HepG2 (cell line): ENCODE measurements around the gene KIAA1549. TPM values are rescaled to one million over a fixed set of nuclear protein-coding genes. Genes with fewer than 3 reads are reported as not detected.

Experiments
- ATF2 ChIP-seq: sonication (generic); formaldehyde crosslinking; IDR thresholded peaks from 2 replicates; pipeline ENCODE4 v1.4.0; 2020; ENCODE audit warnings: missing genetic modification reagents
- ATRX ChIP-seq: sonication (generic); formaldehyde crosslinking; IDR thresholded peaks from 2 replicates; pipeline ENCODE4 v1.4.0; 2020; ENCODE audit warnings: missing genetic modification reagents, borderline replicate concordance
- CBX1 ChIP-seq: IDR thresholded peaks from one replicate; pipeline ENCODE4 v1.6.1; 2016; ENCODE audit warnings: antibody characterized with exemption, low read depth
- FOXA3 ChIP-seq: IDR thresholded peaks from 2 replicates; pipeline ENCODE4 v1.6.1; 2016; ENCODE audit warnings: missing genetic modification reagents, missing compliant biosample characterization
- FOXC1 ChIP-seq: sonication (generic); formaldehyde crosslinking; IDR thresholded peaks from 2 replicates; pipeline ENCODE4 v1.8.0; 2022; ENCODE audit warnings: mild to moderate bottlenecking, missing genetic modification reagents, borderline replicate concordance
- KDM4B ChIP-seq: sonication (generic); formaldehyde crosslinking; IDR thresholded peaks from 2 replicates; pipeline ENCODE4 v1.4.0; 2020; ENCODE audit warnings: missing genetic modification reagents
- KDM5A ChIP-seq: fragments of 200-600 bp; sonication (generic); IDR thresholded peaks from 2 replicates; pipeline ENCODE4 v1.7.0; 2018; ENCODE audit warnings: antibody characterized with exemption, mild to moderate bottlenecking, low read length, borderline replicate concordance
- MEIS2 ChIP-seq: sonication (generic); formaldehyde crosslinking; IDR thresholded peaks from 2 replicates; pipeline ENCODE4 v1.9.0; 2021; ENCODE audit warnings: mild to moderate bottlenecking, missing genetic modification reagents
- MZF1 ChIP-seq: sonication (generic); formaldehyde crosslinking; IDR thresholded peaks from 2 replicates; pipeline ENCODE4 v1.8.1; 2023; ENCODE audit warnings: mild to moderate bottlenecking, missing genetic modification reagents, borderline replicate concordance
- NCOA1 ChIP-seq: sonication (generic); formaldehyde crosslinking; IDR thresholded peaks from 2 replicates; pipeline ENCODE4 v1.9.0; 2021; ENCODE audit warnings: missing genetic modification reagents
- NFKB2 ChIP-seq: sonication (generic); formaldehyde crosslinking; IDR thresholded peaks from 2 replicates; pipeline ENCODE4 v1.4.0; 2020; ENCODE audit warnings: missing genetic modification reagents, borderline replicate concordance
- NPAS2 ChIP-seq: sonication (generic); formaldehyde crosslinking; IDR thresholded peaks from 2 replicates; pipeline ENCODE4 v1.8.0; 2022; ENCODE audit warnings: mild to moderate bottlenecking, missing genetic modification reagents, borderline replicate concordance
- PHF21A ChIP-seq: sonication (generic); formaldehyde crosslinking; IDR thresholded peaks from 2 replicates; pipeline ENCODE4 v1.5.0; 2020; ENCODE audit warnings: mild to moderate bottlenecking, missing genetic modification reagents
- SAP130 ChIP-seq: IDR thresholded peaks from 2 replicates; pipeline ENCODE4 v1.6.1; 2016; ENCODE audit warnings: low read depth
- SKI ChIP-seq: fragments of 450-650 bp; IDR thresholded peaks from one replicate; pipeline ENCODE4 v1.6.1; 2018; ENCODE audit warnings: mild to moderate bottlenecking; ENCODE audit not compliant: partially characterized antibody
- SMAD3 ChIP-seq: sonication (generic); formaldehyde crosslinking; IDR thresholded peaks from 2 replicates; pipeline ENCODE4 v1.4.0; 2020; ENCODE audit warnings: missing genetic modification reagents
- SP2 ChIP-seq: sonication (generic); formaldehyde crosslinking; IDR thresholded peaks from 2 replicates; pipeline ENCODE4 v1.5.1; 2020; ENCODE audit warnings: mild to moderate bottlenecking, missing genetic modification reagents
- YEATS2 ChIP-seq: sonication (generic); formaldehyde crosslinking; IDR thresholded peaks from 2 replicates; pipeline ENCODE4 v1.4.0; 2020; ENCODE audit warnings: missing genetic modification reagents, borderline replicate concordance
- ZHX2 ChIP-seq, 2 experiments: sonication (generic) in 1 of 2; formaldehyde crosslinking in 1 of 2; IDR thresholded peaks; 2 replicates each; pipeline versions ENCODE4 v1.6.1 to v1.9.0; 2014 to 2022; ENCODE audit warnings: antibody characterized with exemption in 1 of 2, borderline replicate concordance in 1 of 2, inconsistent platforms in 1 of 2, low read depth in 1 of 2, missing genetic modification reagents in 1 of 2
- ZNF441 ChIP-seq: sonication (generic); formaldehyde crosslinking; IDR thresholded peaks from 2 replicates; pipeline ENCODE4 v1.7.0; 2021; ENCODE audit warnings: missing genetic modification reagents, borderline replicate concordance
- ZNF576 ChIP-seq: sonication (generic); formaldehyde crosslinking; IDR thresholded peaks from 2 replicates; pipeline ENCODE4 v1.4.0; 2020; ENCODE audit warnings: mild to moderate bottlenecking, missing genetic modification reagents
- ZNF598 ChIP-seq: sonication (generic); formaldehyde crosslinking; IDR thresholded peaks from 2 replicates; pipeline ENCODE4 v1.5.1; 2020; ENCODE audit warnings: mild to moderate bottlenecking, missing genetic modification reagents, borderline replicate concordance
- ZNF746 ChIP-seq: sonication (generic); formaldehyde crosslinking; IDR thresholded peaks from 2 replicates; pipeline ENCODE4 v1.8.0; 2022; ENCODE audit warnings: mild to moderate bottlenecking, missing genetic modification reagents
- polyA plus RNA-seq, 8 experiments: library from polyadenylated mRNA; depleted of rRNA in 3 of 8; stranded (reverse) in 7 of 8; unstranded in 1 of 8; fragments of >200 nt; fragmentation: Illumina TruSeq in 4 of 8; extraction: Trizol in 4 of 8; gene quantifications; 2 replicates each; pipeline versions ENCODE4 v1.2.1 to v1.2.3, GENCODE V29; 2011 to 2016; ENCODE audit warnings: low read depth in 4 of 8, missing spikeins in 1 of 8, mixed read lengths in 1 of 8; ENCODE audit not compliant: insufficient read depth in 1 of 8
- total RNA-seq, 5 experiments: library from RNA; depleted of rRNA; stranded (reverse); fragments of >200 nt; fragmentation: Illumina TruSeq; extraction: Trizol; gene quantifications; 2 replicates each; pipeline ENCODE4 v1.2.3, GENCODE V29; 2016; ENCODE audit warnings: low read depth in 1 of 5

The KIAA1549 gene
- total and polyA plus RNA-seq, 2 of the 13 experiments (the other 11 are each of a cell fraction or from before 2014, with no cell fraction given), result 1.1 to 1.8 TPM

- TF ChIP-seq ZHX2 (IDR thresholded peaks at IDR 0.05; ENCODE audit: low read depth) (no peak), ZHX2 (CRISPR knock-in tag; IDR thresholded peaks at IDR 0.05; ENCODE audit: borderline replicate concordance) (no peak), NPAS2 (CRISPR knock-in tag) (no peak), NCOA1 (no peak), ZNF576 (CRISPR knock-in tag) (no peak), FOXA3 (CRISPR knock-in tag) (peak; percentile 10; the same call in 1 of the 2 replicates), ATF2 (CRISPR knock-in tag) (no peak), SAP130 (CRISPR knock-in tag) (peak; percentile 25; the same call in 1 of the 2 replicates), KDM4B (CRISPR knock-in tag) (no peak), KDM5A (no peak), SMAD3 (CRISPR knock-in tag) (no peak), ZNF441 (CRISPR knock-in tag) (peak; percentile 67; the same call in 1 of the 2 replicates), ATRX (CRISPR knock-in tag) (no peak), SKI (no peak), FOXC1 (CRISPR knock-in tag) (no peak), ZNF598 (CRISPR knock-in tag) (no peak), ZNF746 (no peak), SP2 (CRISPR knock-in tag) (no peak), NFKB2 (peak; percentile 50; the same call in 1 of the 2 replicates), MEIS2 (CRISPR knock-in tag) (0 out of 2 replicates have a peak, but pooled peaks have one; percentile 12), PHF21A (CRISPR knock-in tag) (peak; percentile 37; the same call in 1 of the 2 replicates), MZF1 (CRISPR knock-in tag) (no peak), YEATS2 (CRISPR knock-in tag) (no peak), CBX1 (no peak)
These were observed 90.4 kb downstream of the KIAA1549 start (continued) for GRCh38 chr7:138890499-138891445.
